ENCODE results near the gene PDE3A.
A peak's percentile ranks its signal among the peaks of the same experiment; 100 is the strongest.
"Not testable (repeated sequence)": the region's sequence is repeated elsewhere in the genome, so short reads cannot be mapped to it uniquely, and the experiment has no call there.

The PDE3A gene

GRCh38 chr12:20372326-20373096 is 4.2 kb downstream of the PDE3A start:
- no peak for DNase-seq (ENCODE audit: low read depth, low spot score)

GRCh38 chr12:20374795-20375194 is 6.5 kb downstream of the PDE3A start:
- no peak for DNase-seq (ENCODE audit: low read depth, low spot score)

GRCh38 chr12:20375560-20375959 is 7.2 kb downstream of the PDE3A start:
- DNase-seq (ENCODE audit: low read depth, low spot score), result no peak

GRCh38 chr12:20376984-20377383 is 8.6 kb downstream of the PDE3A start:
- DNase-seq (ENCODE audit: low read depth, low spot score), result peak; percentile 37

- DNase-seq (ENCODE audit: low read depth, low spot score), result no peak
Measured at GRCh38 chr12:20377750-20378149, 9.4 kb downstream of the PDE3A start.

- DNase-seq (ENCODE audit: low read depth, low spot score), result no peak
Measured at GRCh38 chr12:20382117-20382516, 13.8 kb downstream of the PDE3A start.

- DNase-seq (ENCODE audit: low read depth, low spot score), result no peak
Measured at GRCh38 chr12:20383612-20384011, 15.3 kb downstream of the PDE3A start.

- DNase-seq (ENCODE audit: low read depth, low spot score), result not testable (repeated sequence)
Measured at GRCh38 chr12:20384836-20385235, 16.5 kb downstream of the PDE3A start.

- no peak for DNase-seq (ENCODE audit: low read depth, low spot score)
Measured at GRCh38 chr12:20390846-20391245, 22.5 kb downstream of the PDE3A start.

- DNase-seq (ENCODE audit: low read depth, low spot score), result no peak
Measured at GRCh38 chr12:20392339-20392738, 24.0 kb downstream of the PDE3A start.

- no peak for DNase-seq (ENCODE audit: low read depth, low spot score)
Measured at GRCh38 chr12:20393707-20394106, 25.4 kb downstream of the PDE3A start.

GRCh38 chr12:20395791-20396550 is 27.6 kb downstream of the PDE3A start:
- DNase-seq (ENCODE audit: low read depth, low spot score), result no peak

GRCh38 chr12:20398686-20399085 is 30.3 kb downstream of the PDE3A start:
- DNase-seq (ENCODE audit: low read depth, low spot score), result no peak

- no peak for DNase-seq (ENCODE audit: low read depth, low spot score)
Measured at GRCh38 chr12:20400003-20400402, 31.7 kb downstream of the PDE3A start.

- no peak for DNase-seq (ENCODE audit: low read depth, low spot score)
Measured at GRCh38 chr12:20403230-20403629, 34.9 kb downstream of the PDE3A start.

- peak; percentile 25 for DNase-seq (ENCODE audit: low read depth, low spot score)
Measured at GRCh38 chr12:20404576-20405346, 36.4 kb downstream of the PDE3A start.

- no peak for DNase-seq (ENCODE audit: low read depth, low spot score)
Measured at GRCh38 chr12:20409607-20410377, 41.5 kb downstream of the PDE3A start.

GRCh38 chr12:20410734-20411133 is 42.4 kb downstream of the PDE3A start:
- no peak for DNase-seq (ENCODE audit: low read depth, low spot score)

- DNase-seq (ENCODE audit: low read depth, low spot score), result no peak
Measured at GRCh38 chr12:20411345-20411744, 43.0 kb downstream of the PDE3A start.

GRCh38 chr12:20415028-20415427 is 46.7 kb downstream of the PDE3A start:
- DNase-seq (ENCODE audit: low read depth, low spot score), result peak; percentile 41

GRCh38 chr12:20415641-20416040 is 47.3 kb downstream of the PDE3A start:
- DNase-seq (ENCODE audit: low read depth, low spot score), result no peak

GRCh38 chr12:20420557-20420956 is 52.2 kb downstream of the PDE3A start:
- no peak for DNase-seq (ENCODE audit: low read depth, low spot score)
